Endothelial cell of umbilical vein (primary cell): ENCODE results near the gene NT5C1B. TPM values are rescaled to one million over a fixed set of nuclear protein-coding genes. Genes with fewer than 3 reads are reported as not detected.

Experiments
- BruUV-seq: library from RNA; stranded (reverse); fragments of 400-500 nt; replicated peaks from 2 replicates; lab custom pipeline; 2021; lab: Mats Ljungman, UMichigan
- CTCF ChIA-PET: fragments of 300-600, 350-600 bp; sonication (Branson Sonifier 250); formaldehyde crosslinking; loops from one replicate; lab custom pipeline; 2021; ENCODE audit warnings: antibody characterized with exemption, inconsistent platforms; lab: Charles Lee
- POLR2A ChIA-PET: fragments of 300-600, 350-600 bp; sonication (Branson Sonifier 250); formaldehyde crosslinking; loops from one replicate; lab custom pipeline; 2021; ENCODE audit warnings: antibody characterized with exemption, inconsistent platforms; lab: Charles Lee
- DNase-seq: peaks from one replicate; pipeline ENCODE4 v3.0.0-alpha.2; 2011; ENCODE audit warnings: low read depth, low spot score
- FAIRE-seq: peaks from 2 replicates; lab custom pipeline; 2011; peaks lifted over from hg19 to GRCh38; lab: Jason Lieb, UNC
- H2AFZ ChIP-seq: 2 replicates; pipeline ENCODE4 v1.6.0; 2012; ENCODE audit warnings: low read depth, low read length, control low read depth, inconsistent platforms
- H3K27ac ChIP-seq: 2 replicates; pipeline ENCODE4 v1.5.1; 2011; ENCODE audit warnings: low read depth, mild to moderate bottlenecking, control low read depth, low read length, moderate library complexity; ENCODE audit not compliant: insufficient read depth
- H3K27me3 ChIP-seq, 2 experiments: 2 replicates each; pipeline versions ENCODE4 v1.6.0 to v1.6.1; 2011; ENCODE audit warnings: low read length in 2 of 2, mixed read lengths in 1 of 2; ENCODE audit not compliant: control insufficient read depth in 2 of 2, insufficient read depth in 2 of 2
- H3K36me3 ChIP-seq, 2 experiments: 2 replicates in 1 of 2; 3 replicates in 1 of 2; pipeline ENCODE4 v1.5.1; 2011; ENCODE audit warnings: low read length in 2 of 2, mild to moderate bottlenecking in 1 of 2, moderate library complexity in 1 of 2; ENCODE audit not compliant: control insufficient read depth in 2 of 2, insufficient read depth in 2 of 2; ENCODE audit errors: extremely low read depth in 1 of 2
- H3K4me1 ChIP-seq: 3 replicates; pipeline ENCODE4 v1.5.1; 2011; ENCODE audit warnings: mild to moderate bottlenecking, low read length; ENCODE audit not compliant: control insufficient read depth, insufficient read depth; ENCODE audit errors: extremely low read depth
- H3K4me2 ChIP-seq: 2 replicates; pipeline ENCODE4 v1.6.1; 2011; ENCODE audit warnings: low read length, control low read depth, mixed read lengths; ENCODE audit not compliant: insufficient read depth
- H3K4me3 ChIP-seq, 3 experiments: fragments of 200-600 bp in 1 of 3; sonication (generic), shearing (Covaris generic) in 1 of 3; replicated peaks in 1 of 3; 2 replicates each; pipeline ENCODE4 v1.5.1; 2011 to 2016; ENCODE audit warnings: control low read depth in 3 of 3, low read length in 3 of 3, mild to moderate bottlenecking in 2 of 3, inconsistent platforms in 1 of 3, low read depth in 1 of 3, moderate library complexity in 1 of 3; ENCODE audit not compliant: insufficient read depth in 1 of 3
- H3K79me2 ChIP-seq: 2 replicates; pipeline ENCODE4 v1.6.0; 2012; ENCODE audit warnings: low read length, inconsistent platforms; ENCODE audit not compliant: control insufficient read depth, insufficient read depth
- H3K9ac ChIP-seq: replicated peaks from 2 replicates; pipeline ENCODE3; 2011; ENCODE audit warnings: low read length, control low read depth; ENCODE audit not compliant: insufficient read depth; ENCODE audit errors: extremely low read depth
- H3K9me1 ChIP-seq: replicated peaks from 3 replicates; pipeline ENCODE4 v1.6.0; 2011; ENCODE audit warnings: mild to moderate bottlenecking, low read length; ENCODE audit not compliant: control insufficient read depth, insufficient read depth; ENCODE audit errors: extremely low read depth
- H3K9me3 ChIP-seq: replicated peaks from 2 replicates; pipeline ENCODE4 v1.5.1; 2012; ENCODE audit warnings: low read length, inconsistent platforms; ENCODE audit not compliant: control insufficient read depth, insufficient read depth
- H4K20me1 ChIP-seq: replicated peaks from 2 replicates; pipeline ENCODE3; 2011; ENCODE audit warnings: mild to moderate bottlenecking, low read length; ENCODE audit not compliant: control insufficient read depth, insufficient read depth; ENCODE audit errors: extremely low read depth
- CTCF ChIP-seq, 2 donors: IDR thresholded peaks; 1 replicate in 1 of 2; 2 replicates in 1 of 2; pipeline ENCODE4 v1.5.1; 2011; ENCODE audit warnings: low read length in 2 of 2, mild to moderate bottlenecking in 2 of 2, moderate library complexity in 2 of 2, control low read depth in 1 of 2, inconsistent platforms in 1 of 2, low read depth in 1 of 2; ENCODE audit not compliant: insufficient read depth in 1 of 2; ENCODE audit errors: extremely low read depth in 1 of 2
- EZH2 ChIP-seq: IDR thresholded peaks from 2 replicates; pipeline ENCODE4 v1.6.1; 2012; ENCODE audit warnings: borderline replicate concordance, low read depth, mild to moderate bottlenecking, moderate library complexity, low read length, inconsistent platforms; ENCODE audit not compliant: severe bottlenecking
- FOS ChIP-seq: IDR thresholded peaks from 2 replicates; pipeline ENCODE4 v1.6.1; 2011; ENCODE audit warnings: mild to moderate bottlenecking, low read length, moderate library complexity, borderline replicate concordance; ENCODE audit not compliant: insufficient read depth
- MAX ChIP-seq: IDR thresholded peaks from 2 replicates; pipeline ENCODE4 v1.6.1; 2011; ENCODE audit not compliant: insufficient read depth, insufficient read length
- MYC ChIP-seq: IDR thresholded peaks from one replicate; pipeline ENCODE4 v1.6.1; 2011; ENCODE audit warnings: mild to moderate bottlenecking, low read depth, low read length
- POLR2AphosphoS5 ChIP-seq: IDR thresholded peaks from 2 replicates; pipeline ENCODE4 v1.6.1; 2012; ENCODE audit warnings: low read depth, mild to moderate bottlenecking, control low read depth, low read length, moderate library complexity; ENCODE audit not compliant: insufficient read depth
- dilution Hi-C: fragments of 300-500 bp; cut with MboI; formaldehyde crosslinking; loops from one replicate; pipeline ENCODE4 v1.15.0; 2019; ENCODE audit warnings: low sequenced_read_pairs; ENCODE audit not compliant: extremely low pct_ligation_motif_present
- intact Hi-C: fragments of 100-400 bp; cut with micrococcal nuclease; formaldehyde crosslinking; loops from one replicate; pipeline ENCODE4 v1.10.0; 2022
- polyA plus RNA-seq, 4 experiments: library from polyadenylated mRNA; depleted of rRNA in 3 of 4; stranded (reverse) in 3 of 4; unstranded in 1 of 4; fragments of >200 nt; gene quantifications; 2 replicates each; pipeline versions ENCODE4 v1.2.1 to v1.2.3, GENCODE V29; 2011 to 2012; ENCODE audit warnings: missing spikeins in 1 of 4
- total RNA-seq: library from RNA; stranded (reverse); gene quantifications from 2 replicates; pipeline ENCODE4 v1.2.3, GENCODE V29; 2021

Gene NT5C1B
- total and polyA plus RNA-seq, 2 donors (not counting 3 experiments of a cell fraction or from before 2014, with no cell fraction given) = not detected

- no peaks in the 10 kb centered on the region for H3K79me2 ChIP-seq
- H3K4me2 ChIP-seq = no peak overlapping the region
- no peaks in the 10 kb centered on the region for H3K9me1 ChIP-seq
- no peak overlapping the region for H3K27ac ChIP-seq
- intact Hi-C loops = no loop called here
- H3K4me3 ChIP-seq = no peak overlapping the region
- peaks cover 10% of the 10 kb centered on the region for H3K4me1 ChIP-seq
- H3K9me3 ChIP-seq = no peaks in the 10 kb centered on the region
- DNase-seq = no peak
- no TSS peak for BruUV-seq
- no peaks in the 10 kb centered on the region for H4K20me1 ChIP-seq
- ChIA-PET POLR2A (no interaction called here), CTCF (no interaction called here)
- dilution Hi-C loops = no loop called here
- TF ChIP-seq MAX = no peak
- no peak for TF ChIP-seq POLR2AphosphoS5
- TF ChIP-seq FOS = no peak
- TF ChIP-seq CTCF (IDR thresholded peaks at IDR 0.05; ENCODE audit: extremely low read depth in 1 of 2, insufficient read depth in 1 of 2, low read depth in 1 of 2, low read length in 2 of 2) = no peak
- H3K36me3 ChIP-seq = no peaks in the 10 kb centered on the region
- no peaks in the 10 kb centered on the region for H3K27me3 ChIP-seq
- no peak for FAIRE-seq
- no peak overlapping the region for H2AFZ ChIP-seq
- no peak overlapping the region for H3K9ac ChIP-seq
Measured at GRCh38 chr2:18596993-18597392, 7.6 kb upstream of the NT5C1B start.

- Histone ChIP-seq H3K9ac (no peak overlapping the region), H3K4me2 (no peak overlapping the region), H3K4me1 (no peaks in the 10 kb centered on the region), H3K9me1 (no peaks in the 10 kb centered on the region), H4K20me1 (no peaks in the 10 kb centered on the region), H3K27me3 (no peaks in the 10 kb centered on the region), H3K4me3 (no peak overlapping the region), H2AFZ (no peak overlapping the region), H3K27ac (no peak overlapping the region), H3K9me3 (no peaks in the 10 kb centered on the region), H3K79me2 (no peaks in the 10 kb centered on the region), H3K36me3 (no peaks in the 10 kb centered on the region)
- dilution Hi-C loops = no loop called here
- DNase-seq = no peak
- TF ChIP-seq MYC = no peak
- TF ChIP-seq CTCF (IDR thresholded peaks at IDR 0.05; ENCODE audit: extremely low read depth in 1 of 2, insufficient read depth in 1 of 2, low read depth in 1 of 2, low read length in 2 of 2) = no peak
- TF ChIP-seq EZH2 = no peak
- no TSS peak for BruUV-seq
- no peak for FAIRE-seq
- CTCF ChIA-PET = no interaction called here
- intact Hi-C loops = no loop called here
- POLR2A ChIA-PET = no interaction called here
Measured at GRCh38 chr2:18593496-18593895, 4.1 kb upstream of the NT5C1B start.
